Fibroblast of mammary gland (primary cell): ENCODE measurements around the gene SMAGP.

Source experiments
- DNase-seq: peaks from one replicate; pipeline ENCODE4 v3.0.0-alpha.2; 2010; ENCODE audit warnings: low read depth
- H3K4me3 ChIP-seq: 2 replicates; pipeline ENCODE4 v1.5.1; 2011; ENCODE audit warnings: low read depth, mild to moderate bottlenecking, low read length, moderate library complexity; ENCODE audit not compliant: control insufficient read depth
- CTCF ChIP-seq: conservative IDR thresholded peaks from 2 replicates; pipeline ENCODE4 v1.5.1; 2011; ENCODE audit warnings: low read depth, low read length, inconsistent platforms; ENCODE audit not compliant: control insufficient read depth, insufficient read depth

SMAGP gene

GRCh38 chr12:51202718-51203117, 67.5 kb downstream of the SMAGP start:
- H3K4me3 ChIP-seq = no peak overlapping the region
- no peak for DNase-seq
- no peak for TF ChIP-seq CTCF

DNA sequence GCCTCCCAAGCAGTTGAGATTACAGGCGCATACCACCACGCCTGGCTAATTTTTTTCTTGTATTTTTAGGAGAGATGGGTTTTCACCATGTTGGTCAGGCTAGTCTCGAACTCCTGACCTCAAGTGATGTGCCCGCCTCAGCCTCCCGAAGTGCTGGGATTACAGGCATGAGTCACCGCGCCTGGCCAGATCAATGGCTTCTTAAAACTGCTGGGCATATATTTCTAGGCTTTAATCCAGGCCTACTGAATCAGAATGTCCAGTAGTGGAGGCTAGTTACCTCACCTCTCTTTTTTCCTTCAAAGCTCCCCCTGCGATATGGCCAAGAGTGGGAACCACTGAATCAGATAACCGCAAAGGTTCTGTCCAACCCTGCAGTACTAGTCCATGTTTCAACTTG, 69.4 kb downstream of the SMAGP start:
- DNase-seq = peak; percentile 50
- no peak for TF ChIP-seq CTCF
- no peak overlapping the region for H3K4me3 ChIP-seq

- no peak for TF ChIP-seq CTCF
- DNase-seq = no peak
- no peak overlapping the region for H3K4me3 ChIP-seq
Measured at GRCh38 chr12:51200156-51200555, 70.1 kb downstream of the SMAGP start.

DNA sequence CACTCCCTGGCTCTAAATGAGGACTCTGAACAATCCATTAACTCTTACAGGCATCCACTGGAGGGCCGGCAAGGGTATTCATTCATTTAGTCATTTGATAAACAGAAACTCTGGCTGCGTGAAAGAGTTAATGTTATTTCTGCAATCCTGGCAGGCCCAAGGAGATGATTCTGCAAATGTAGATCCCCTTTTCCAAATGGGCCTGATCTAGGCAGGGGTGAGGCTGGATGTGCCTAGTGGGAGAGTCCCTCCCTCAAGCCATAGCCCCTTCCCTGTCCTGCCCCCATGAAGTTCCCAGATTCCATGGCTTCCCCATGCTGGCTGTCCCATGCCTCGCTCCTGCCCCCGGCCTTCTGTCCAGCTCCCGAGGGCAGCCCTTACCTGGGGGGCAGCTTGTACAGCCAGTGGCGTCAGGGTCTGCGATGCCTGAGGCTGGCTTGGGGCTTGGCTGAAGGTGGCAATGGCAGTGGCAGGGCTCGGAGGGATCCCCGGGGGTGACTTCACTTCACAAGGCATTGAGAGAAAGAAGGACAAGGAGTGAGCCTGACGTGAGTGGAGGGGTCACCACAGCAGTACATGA, 70.8 kb downstream of the SMAGP start:
- DNase-seq = no peak
- TF ChIP-seq CTCF = no peak
- no peak overlapping the region for H3K4me3 ChIP-seq

DNA sequence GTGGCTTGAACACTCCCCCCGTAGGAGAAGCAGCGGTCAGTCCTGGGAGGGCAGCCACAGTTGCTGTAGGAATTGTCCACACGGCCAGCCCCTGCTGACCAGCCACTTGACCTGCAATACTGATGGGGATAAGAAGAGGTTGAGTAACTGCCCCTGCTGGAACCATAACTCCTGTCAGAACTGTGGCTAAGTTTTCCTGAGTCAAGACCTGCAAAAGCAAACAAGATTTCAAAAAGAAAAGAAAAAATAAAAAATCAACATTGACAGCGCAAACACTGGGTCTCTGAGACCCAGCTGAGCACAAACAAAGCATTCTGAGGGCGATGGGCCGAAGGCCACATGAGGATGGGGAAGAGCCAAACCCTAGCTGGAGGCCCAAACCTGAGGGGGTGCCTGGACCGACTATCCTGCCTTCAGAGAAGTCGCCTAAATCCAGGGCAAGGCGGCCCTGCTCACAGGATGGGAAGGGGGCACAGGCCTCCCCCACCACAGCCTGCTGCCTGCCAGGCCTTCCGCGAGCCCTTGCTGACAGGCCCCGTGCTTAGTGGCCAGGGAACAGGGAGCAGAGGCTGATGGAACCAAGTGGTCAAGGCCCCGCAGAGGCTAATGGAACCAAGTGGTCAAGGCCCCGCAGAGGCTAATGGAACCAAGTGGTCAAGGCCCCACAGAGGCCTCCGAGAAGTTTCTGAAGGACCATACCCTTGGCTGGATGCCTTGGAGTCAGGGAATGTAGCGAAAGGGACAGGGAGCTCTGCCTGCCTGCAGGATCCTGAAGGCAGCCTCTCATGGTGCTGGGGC, 71.4 kb downstream of the SMAGP start:
- TF ChIP-seq CTCF = no peak
- no peak overlapping the region for H3K4me3 ChIP-seq

GRCh38 chr12:51197736-51198567, 72.3 kb downstream of the SMAGP start:
- DNase-seq = no peak
- no peak for TF ChIP-seq CTCF
- H3K4me3 ChIP-seq = no peak overlapping the region

More for the DNA sequence above, 71.4 kb downstream of the SMAGP start:
- no peak for DNase-seq
